Psoas muscle (tissue), 8 donors: ENCODE data around the gene GRIK1. TPM values are rescaled to one million over a fixed set of nuclear protein-coding genes. Genes with fewer than 3 reads are reported as not detected.

Experiments used
- ATAC-seq, 4 donors: fragments of 200-7000 bp; cut with Tn5 transposase; one replicate each; pipeline ENCODE4 v1.9.1; 2020; ENCODE audit warnings: moderate library complexity in 3 of 4, mild to moderate bottlenecking in 2 of 4
- DNase-seq, 2 donors: peaks; one replicate each; pipeline ENCODE4 v3.0.0-alpha.2; 2020
- H3K27ac ChIP-seq: fragments of 200-600 bp; one replicate; pipeline ENCODE4 v1.8.0; 2022
- H3K27me3 ChIP-seq, 3 donors: fragments of 200-600 bp in 1 of 3; one replicate each; pipeline versions ENCODE4 v1.6.1 to v1.8.0; 2013 to 2022; ENCODE audit warnings: low read length in 2 of 3, mild to moderate bottlenecking in 2 of 3, moderate library complexity in 1 of 3; ENCODE audit not compliant: insufficient read depth in 3 of 3
- H3K36me3 ChIP-seq, 2 donors: fragments of 200-600 bp in 1 of 2; one replicate each; pipeline versions ENCODE4 v1.6.1 to v1.8.0; 2013 to 2022; ENCODE audit warnings: low read depth in 1 of 2, mild to moderate bottlenecking in 1 of 2, moderate library complexity in 1 of 2; ENCODE audit not compliant: insufficient read depth in 1 of 2
- H3K4me1 ChIP-seq: fragments of 200-600 bp; one replicate; pipeline ENCODE4 v1.8.0; 2022
- H3K4me3 ChIP-seq: fragments of 200-600 bp; one replicate; pipeline ENCODE4 v1.8.0; 2022; ENCODE audit warnings: mild to moderate bottlenecking
- H3K9me3 ChIP-seq: fragments of 200-600 bp; one replicate; pipeline ENCODE4 v1.8.0; 2022
- WGBS, 3 donors: extraction: QIAGEN DNeasy Blood & Tissue Kit; methylation state at CpG; one replicate each; pipeline versions ENCODE4 v1.1.6 to v1.1.7; 2013; 5-methylcytosine and 5-hydroxymethylcytosine counted together
- intact Hi-C, 2 donors: fragments of 100-400 bp; cut with DNase I; formaldehyde crosslinking; loops; one replicate each; pipeline versions ENCODE4 v1.11.0 to v1.14.2; 2022
- polyA plus RNA-seq, 3 donors: library from polyadenylated mRNA; stranded (reverse); fragments of 200-250 nt; gene quantifications; one replicate each; pipeline ENCODE4 v1.2.3, GENCODE V29; 2013
- total RNA-seq, 4 donors: library from RNA; stranded (reverse); fragmentation: NEBNext Ultra II Directional in 2 of 4; extraction: Animal tissue kit (Norgen Biotek cat#: 25700) in 2 of 4; gene quantifications; one replicate each; pipeline versions ENCODE4 v1.2.1 to v1.2.4, GENCODE V29; 2021 to 2023
- TF ChIP-seq, protein P1 (sequence below): fragments of 200-600 bp; IDR thresholded peaks from one replicate; pipeline ENCODE4 v1.8.0; 2022; ENCODE audit warnings: antibody characterized with exemption
- donor health status: healthy with polysubstance abuse.
- donor health status: DM: no; HTN: no; CAD: no; lungs with moderate emphysema.
- donor health status: Bipolar disorder and iron deficiency.
- donor health status: healthy.
- donor health status: DM: yes; HTN: yes; CAD: no.
- donor health status: DM: no; HTN: no; CAD: no.
- donor health status: DM: no; HTN: no; CAD: no.
- donor health status: DM: yes; HTN: yes; CAD: no.

Gene GRIK1
- total and polyA plus RNA-seq, 7 donors = 0.01 to 0.04 TPM; not detected in 5

DNA sequence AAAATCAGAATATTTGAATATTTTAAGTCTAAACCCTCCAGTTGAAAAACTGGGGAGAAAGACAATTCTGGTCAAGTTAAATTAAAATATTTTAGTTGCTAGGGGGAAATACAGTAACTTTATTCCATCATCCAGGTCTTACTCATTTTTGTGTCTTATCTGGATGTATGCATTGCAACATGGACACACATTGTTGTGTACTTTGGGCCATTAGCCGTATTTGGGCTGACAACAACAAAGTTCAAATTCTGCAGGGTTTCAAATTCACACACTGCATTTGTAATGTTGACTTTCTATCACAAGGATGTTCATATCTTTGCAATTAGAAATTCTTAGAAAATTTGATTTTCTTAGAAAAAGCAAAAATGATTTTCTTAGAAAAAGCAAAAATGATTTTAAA is 391.8 kb downstream of the GRIK1 start:
- WGBS, 3 donors = 97 to 100% (median 99%) methylated on average over 1 of the region's 1 CpG
- no peaks in the 10 kb centered on the region for H3K4me1 ChIP-seq
- no peak overlapping the region for H3K27ac ChIP-seq
- no peaks in the 10 kb centered on the region for H3K27me3 ChIP-seq
- H3K36me3 ChIP-seq = no peaks in the 10 kb centered on the region
- H3K9me3 ChIP-seq = no peaks in the 10 kb centered on the region
- intact Hi-C loops = no loop called here
- TF ChIP-seq, protein P1, sequence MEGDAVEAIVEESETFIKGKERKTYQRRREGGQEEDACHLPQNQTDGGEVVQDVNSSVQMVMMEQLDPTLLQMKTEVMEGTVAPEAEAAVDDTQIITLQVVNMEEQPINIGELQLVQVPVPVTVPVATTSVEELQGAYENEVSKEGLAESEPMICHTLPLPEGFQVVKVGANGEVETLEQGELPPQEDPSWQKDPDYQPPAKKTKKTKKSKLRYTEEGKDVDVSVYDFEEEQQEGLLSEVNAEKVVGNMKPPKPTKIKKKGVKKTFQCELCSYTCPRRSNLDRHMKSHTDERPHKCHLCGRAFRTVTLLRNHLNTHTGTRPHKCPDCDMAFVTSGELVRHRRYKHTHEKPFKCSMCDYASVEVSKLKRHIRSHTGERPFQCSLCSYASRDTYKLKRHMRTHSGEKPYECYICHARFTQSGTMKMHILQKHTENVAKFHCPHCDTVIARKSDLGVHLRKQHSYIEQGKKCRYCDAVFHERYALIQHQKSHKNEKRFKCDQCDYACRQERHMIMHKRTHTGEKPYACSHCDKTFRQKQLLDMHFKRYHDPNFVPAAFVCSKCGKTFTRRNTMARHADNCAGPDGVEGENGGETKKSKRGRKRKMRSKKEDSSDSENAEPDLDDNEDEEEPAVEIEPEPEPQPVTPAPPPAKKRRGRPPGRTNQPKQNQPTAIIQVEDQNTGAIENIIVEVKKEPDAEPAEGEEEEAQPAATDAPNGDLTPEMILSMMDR = no peak
- no peak for ATAC-seq
- no peak overlapping the region for H3K4me3 ChIP-seq
- DNase-seq = no peak

DNA sequence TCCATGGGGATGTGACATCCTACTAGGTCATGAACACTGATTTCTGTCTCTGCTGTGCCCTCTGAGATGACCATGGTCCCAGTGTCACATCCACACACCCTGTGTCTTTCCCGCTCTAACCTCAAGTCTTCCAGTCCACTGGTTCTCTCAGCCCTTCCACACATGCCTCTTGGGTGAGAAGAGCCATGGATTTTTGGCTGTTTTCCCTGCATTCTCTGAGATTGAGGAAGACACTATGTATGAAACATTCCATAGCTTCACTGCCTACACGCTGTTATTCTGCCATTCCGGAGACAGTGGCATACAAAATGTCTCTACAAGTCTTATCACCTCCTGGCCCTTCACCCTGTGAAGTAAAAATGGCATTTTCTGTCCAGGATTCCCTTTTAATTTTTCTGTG is 393.7 kb downstream of the GRIK1 start:
- 79 to 93% (median 84%) methylated on average over 3 of the region's 3 CpGs for WGBS, 3 donors
- Histone ChIP-seq H3K9me3 (no peaks in the 10 kb centered on the region), H3K4me1 (no peaks in the 10 kb centered on the region), H3K27me3 (no peaks in the 10 kb centered on the region), H3K4me3 (no peak overlapping the region), H3K27ac (no peak overlapping the region), H3K36me3 (no peaks in the 10 kb centered on the region)
- DNase-seq (no peak), ATAC-seq (no peak)
- TF ChIP-seq, protein P1 = no peak
- intact Hi-C loops = no loop called here

DNA sequence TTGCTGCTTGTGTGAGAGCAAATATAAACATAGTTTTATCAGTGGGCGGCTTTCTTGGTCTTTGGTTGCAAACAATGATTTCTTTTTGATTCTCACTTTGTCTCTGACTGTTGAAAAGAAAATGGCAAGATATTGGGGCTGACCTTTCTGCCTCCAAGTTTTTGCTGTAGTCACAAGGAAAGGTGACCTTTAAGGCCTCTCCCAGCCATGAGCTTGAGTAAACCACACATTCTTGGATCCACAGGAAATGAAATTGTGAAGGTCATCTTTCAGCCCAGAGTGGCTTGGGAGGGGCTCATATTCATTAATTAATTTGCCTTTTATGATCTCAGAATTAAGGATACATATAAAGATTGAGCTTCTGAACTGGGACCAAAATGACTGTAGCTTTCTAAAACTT is 399.5 kb downstream of the GRIK1 start:
- no peaks in the 10 kb centered on the region for H3K9me3 ChIP-seq
- 96 to 97% (median 97%) methylated on average over 1 of the region's 1 CpG for WGBS, 3 donors
- intact Hi-C loops = no loop called here

DNA sequence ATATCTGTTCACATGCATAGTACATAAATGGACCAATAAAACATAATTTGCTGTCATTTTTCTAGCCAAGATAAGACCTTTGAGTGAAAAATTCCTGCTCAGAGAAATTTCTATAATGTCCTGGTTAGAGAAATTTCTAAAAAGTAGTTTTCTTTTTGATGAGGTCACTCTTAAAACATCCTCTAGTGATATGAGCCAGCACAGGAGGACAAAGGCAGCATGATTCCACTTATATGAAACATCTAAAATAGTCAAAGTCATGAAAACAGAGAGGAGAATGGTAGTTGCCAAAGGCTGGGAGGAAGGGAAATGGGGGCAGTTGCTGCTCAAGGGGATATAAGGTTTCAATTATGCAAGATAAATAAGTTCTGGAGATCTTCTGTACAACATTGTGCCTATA is 401.7 kb downstream of the GRIK1 start:
- no peaks in the 10 kb centered on the region for H3K36me3 ChIP-seq
- no peaks in the 10 kb centered on the region for H3K9me3 ChIP-seq
- intact Hi-C loops = no loop called here
- TF ChIP-seq, protein P1 = no peak
- no peak overlapping the region for H3K4me3 ChIP-seq
- no peaks in the 10 kb centered on the region for H3K4me1 ChIP-seq
- no peak overlapping the region for H3K27ac ChIP-seq
- DNase-seq (no peak), ATAC-seq (no peak)
- H3K27me3 ChIP-seq = no peaks in the 10 kb centered on the region

More for the DNA sequence above, 399.5 kb downstream of the GRIK1 start:
- Histone ChIP-seq H3K27me3 (no peaks in the 10 kb centered on the region), H3K4me1 (no peaks in the 10 kb centered on the region), H3K27ac (no peak overlapping the region), H3K4me3 (no peak overlapping the region), H3K36me3 (no peaks in the 10 kb centered on the region)
- TF ChIP-seq, protein P1 = no peak
- DNase-seq (no peak), ATAC-seq (no peak)

DNA sequence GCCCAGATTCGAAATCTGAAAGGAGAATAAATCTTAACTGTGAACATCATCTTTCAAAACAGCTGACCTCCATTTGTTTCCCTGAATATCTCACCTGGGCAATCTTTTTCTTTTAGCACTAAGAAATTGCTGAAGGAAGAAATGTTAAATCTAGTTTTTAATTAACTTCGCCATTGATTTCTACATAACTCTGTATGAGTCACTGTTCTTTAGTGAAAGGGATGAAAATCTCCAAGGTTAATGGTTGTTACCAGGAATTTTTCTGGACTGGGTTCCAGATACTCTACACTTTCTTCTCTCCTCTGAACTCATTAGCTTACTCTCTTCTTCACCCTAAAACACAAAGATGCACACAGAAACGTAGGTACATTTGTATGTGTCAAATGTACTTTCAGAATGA is 405.3 kb downstream of the GRIK1 start:
- Histone ChIP-seq H3K9me3 (no peaks in the 10 kb centered on the region), H3K27me3 (no peaks in the 10 kb centered on the region), H3K4me1 (no peaks in the 10 kb centered on the region), H3K27ac (no peak overlapping the region), H3K4me3 (no peak overlapping the region), H3K36me3 (no peaks in the 10 kb centered on the region)
- DNase-seq (no peak), ATAC-seq (no peak)
- intact Hi-C loops = no loop called here
- TF ChIP-seq, protein P1 = no peak
- WGBS, 3 donors = 84 to 93% (median 89%) methylated on average over 3 of the region's 3 CpGs
